A549 (cell line): ENCODE measurements around the gene ABCA4. TPM values are rescaled to one million over a fixed set of nuclear protein-coding genes. Genes with fewer than 3 reads are reported as not detected.

ENCODE experiments used
- ATAC-seq, 2 experiments: fragments of 200-7000 bp in 1 of 2; fragments of >200 bp in 1 of 2; cut with Nextera tagmentation in 1 of 2; cut with Tn5 transposase in 1 of 2; 3 replicates each; pipeline versions ENCODE4 v1.8.0 to v1.9.1; 2018 to 2020; ENCODE audit warnings: mild to moderate bottlenecking in 1 of 2, moderate library complexity in 1 of 2
- CTCF ChIA-PET: fragments of 300-600 bp; sonication (Branson Sonifier 250); formaldehyde crosslinking; extraction: SDS; loops from one replicate; lab custom pipeline; 2021; ENCODE audit warnings: antibody characterized with exemption, inconsistent platforms; lab: Yijun Ruan, JAX
- POLR2A ChIA-PET: fragments of 350-600 bp; formaldehyde crosslinking; extraction: SDS; loops from one replicate; lab custom pipeline; 2021; ENCODE audit warnings: antibody characterized with exemption, inconsistent platforms; lab: Yijun Ruan, JAX
- DNase-seq, 2 experiments: peaks; one replicate each; pipeline versions ENCODE4 v3.0.0 to v3.0.0-alpha.2; 2011 to 2016; ENCODE audit warnings: low read depth in 1 of 2, low spot score in 1 of 2
- FAIRE-seq: peaks from 2 replicates; lab custom pipeline; 2011; peaks lifted over from hg19 to GRCh38; lab: Jason Lieb, UNC
- H3K27ac ChIP-seq, 2 experiments: fragments of >200 bp; sonication (Bioruptor Twin); formaldehyde crosslinking; 3 replicates each; pipeline ENCODE4 v1.5.1; 2016 to 2017
- H3K4me1 ChIP-seq: fragments of >200 bp; sonication (Bioruptor Twin); formaldehyde crosslinking; 3 replicates; pipeline ENCODE4 v1.6.1; 2016
- H3K4me2 ChIP-seq: fragments of >200 bp; sonication (Bioruptor Twin); formaldehyde crosslinking; 3 replicates; pipeline ENCODE4 v1.6.1; 2016
- H3K4me3 ChIP-seq: fragments of >200 bp; sonication (Bioruptor Twin); formaldehyde crosslinking; 3 replicates; pipeline ENCODE4 v1.5.1; 2016
- H3K9me3 ChIP-seq: fragments of >200 bp; sonication (Bioruptor Twin); formaldehyde crosslinking; 3 replicates; pipeline ENCODE4 v1.6.1; 2016
- CEBPB ChIP-seq, 2 experiments: fragments of >200 bp in 1 of 2; sonication (Bioruptor Twin) in 1 of 2; formaldehyde crosslinking in 1 of 2; IDR thresholded peaks; 2 replicates each; pipeline ENCODE4 v1.6.1; 2012 to 2016
- CHD2 ChIP-seq: fragments of 150-350 bp; IDR thresholded peaks from 2 replicates; pipeline ENCODE4 v1.6.1; 2014; ENCODE audit warnings: low read length; ENCODE audit not compliant: partially characterized antibody
- EHF ChIP-seq: fragments of 250-450 bp; sonication (Bioruptor Pico); IDR thresholded peaks from 2 replicates; pipeline ENCODE4 v1.5.0; 2020; ENCODE audit warnings: mild to moderate bottlenecking
- ESRRA ChIP-seq: fragments of 150-350 bp; IDR thresholded peaks from 2 replicates; pipeline ENCODE4 v1.6.1; 2014; ENCODE audit warnings: mild to moderate bottlenecking, low read length, borderline replicate concordance
- HDAC2 ChIP-seq: fragments of 200-600 bp; sonication (generic); IDR thresholded peaks from 2 replicates; pipeline ENCODE4 v1.6.1; 2016
- HEYL ChIP-seq: fragments of 250-450 bp; sonication (Bioruptor Pico); IDR thresholded peaks from 2 replicates; pipeline ENCODE4 v1.8.0; 2021; ENCODE audit warnings: mild to moderate bottlenecking, moderate library complexity
- HOXB13 ChIP-seq: fragments of 250-450 bp; sonication (Bioruptor Pico); IDR thresholded peaks from 2 replicates; pipeline ENCODE4 v1.5.0; 2020; ENCODE audit warnings: low read depth, mild to moderate bottlenecking, moderate library complexity
- JUNB ChIP-seq: fragments of >200 bp; sonication (Bioruptor Twin); formaldehyde crosslinking; IDR thresholded peaks from 2 replicates; pipeline ENCODE4 v1.6.1; 2016
- MAFK ChIP-seq: fragments of 450-650 bp; IDR thresholded peaks from 2 replicates; pipeline ENCODE4 v1.6.1; 2014; ENCODE audit not compliant: partially characterized antibody
- MAZ ChIP-seq: fragments of 150-350 bp; IDR thresholded peaks from 2 replicates; pipeline ENCODE4 v1.6.1; 2014; ENCODE audit warnings: antibody characterized with exemption, low read depth, low read length, borderline replicate concordance
- MYC ChIP-seq: IDR thresholded peaks from 2 replicates; pipeline ENCODE4 v1.6.1; 2012; ENCODE audit warnings: mild to moderate bottlenecking, inconsistent platforms, low read length, improper control_type of control experiment, borderline replicate concordance
- POLR2A ChIP-seq: IDR thresholded peaks from 2 replicates; pipeline ENCODE4 v1.6.1; 2012; ENCODE audit warnings: mild to moderate bottlenecking, low read length
- RAD21 ChIP-seq, 2 experiments: fragments of >200 bp in 1 of 2; sonication (Bioruptor Twin) in 1 of 2; formaldehyde crosslinking in 1 of 2; IDR thresholded peaks in 1 of 2; conservative IDR thresholded peaks in 1 of 2; 2 replicates in 1 of 2; 3 replicates in 1 of 2; pipeline ENCODE4 v1.6.1; 2012 to 2018; ENCODE audit warnings: inconsistent platforms in 1 of 2
- RARB ChIP-seq: fragments of 250-450 bp; sonication (Bioruptor Pico); IDR thresholded peaks from 2 replicates; pipeline ENCODE4 v1.8.0; 2021; ENCODE audit warnings: mild to moderate bottlenecking, moderate library complexity
- RNF2 ChIP-seq: fragments of 200-600 bp; sonication (generic); IDR thresholded peaks from 2 replicates; pipeline ENCODE4 v1.6.1; 2016; ENCODE audit warnings: low read depth, mild to moderate bottlenecking, antibody characterized with exemption, moderate library complexity, borderline replicate concordance
- TFCP2L1 ChIP-seq: fragments of 250-450 bp; sonication (Bioruptor Pico); IDR thresholded peaks from 2 replicates; pipeline ENCODE4 v1.5.0; 2021; ENCODE audit warnings: mild to moderate bottlenecking
- ZNF302 ChIP-seq: fragments of 250-450 bp; sonication (Bioruptor Pico); IDR thresholded peaks from 2 replicates; pipeline ENCODE4 v1.9.0; 2021; ENCODE audit warnings: inconsistent platforms, mild to moderate bottlenecking, moderate library complexity
- WGBS: methylation state at CpG from one replicate; pipeline ENCODE4 v1.1.6; 2017; ENCODE audit errors: missing lambda C conversion rate; 5-methylcytosine and 5-hydroxymethylcytosine counted together
- polyA plus RNA-seq, 4 experiments: library from polyadenylated mRNA; depleted of rRNA in 3 of 4; stranded (reverse); fragments of >200 nt; fragmentation: RNase III in 1 of 4; extraction: RNeasy Plus Mini Kit Qiagen cat#74134 plus additional on column Dnase treatment in 1 of 4; gene quantifications; 2 replicates in 3 of 4; 3 replicates in 1 of 4; pipeline ENCODE4 v1.2.3, GENCODE V29; 2011 to 2017
- TF ChIP-seq, protein P1 (sequence below): IDR thresholded peaks from 2 replicates; pipeline ENCODE4 v1.6.1; 2012
- TF ChIP-seq, protein P2 (sequence below): IDR thresholded peaks from 2 replicates; pipeline ENCODE4 v1.6.1; 2012; ENCODE audit warnings: low read depth, borderline replicate concordance
- TF ChIP-seq, protein P3 (sequence below): fragments of 250-450 bp; sonication (Bioruptor Pico); IDR thresholded peaks from 2 replicates; pipeline ENCODE4 v1.5.0; 2021; ENCODE audit warnings: mild to moderate bottlenecking, moderate library complexity, borderline replicate concordance

The ABCA4 gene
- polyA plus RNA-seq, 2 of the 4 experiments (the other 2 are of a cell fraction), result 0.05 to 0.23 TPM

DNA sequence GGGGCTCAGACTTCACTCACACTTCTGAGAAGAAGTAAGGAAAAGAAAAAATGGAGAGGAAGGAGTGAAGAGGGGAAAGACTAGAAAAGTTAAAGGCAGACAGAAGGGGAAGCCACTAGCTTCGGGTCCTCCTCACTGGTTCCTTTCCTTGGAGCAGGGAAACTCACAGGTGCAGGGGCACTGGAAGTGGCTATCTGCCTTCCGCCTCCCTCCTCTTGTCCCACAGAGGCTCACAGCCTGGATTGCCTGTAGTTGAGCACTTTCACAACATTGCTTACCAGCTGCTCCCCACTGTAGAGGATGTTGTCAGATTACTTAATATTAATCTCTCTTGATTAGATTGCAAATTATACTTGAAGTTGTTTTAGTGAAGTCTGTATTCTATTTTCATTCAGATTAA is 21.6 kb upstream of the ABCA4 start (continued):
- TF ChIP-seq MAZ, result no peak
- TF ChIP-seq MAFK, result no peak
- no peak for TF ChIP-seq JUNB
- TF ChIP-seq, protein P1, sequence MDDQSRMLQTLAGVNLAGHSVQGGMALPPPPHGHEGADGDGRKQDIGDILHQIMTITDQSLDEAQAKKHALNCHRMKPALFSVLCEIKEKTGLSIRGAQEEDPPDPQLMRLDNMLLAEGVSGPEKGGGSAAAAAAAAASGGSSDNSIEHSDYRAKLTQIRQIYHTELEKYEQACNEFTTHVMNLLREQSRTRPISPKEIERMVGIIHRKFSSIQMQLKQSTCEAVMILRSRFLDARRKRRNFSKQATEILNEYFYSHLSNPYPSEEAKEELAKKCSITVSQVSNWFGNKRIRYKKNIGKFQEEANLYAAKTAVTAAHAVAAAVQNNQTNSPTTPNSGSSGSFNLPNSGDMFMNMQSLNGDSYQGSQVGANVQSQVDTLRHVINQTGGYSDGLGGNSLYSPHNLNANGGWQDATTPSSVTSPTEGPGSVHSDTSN, result no peak
- TF ChIP-seq RAD21 (conservative IDR thresholded peaks at IDR 0.05 in 1 of 2, IDR thresholded peaks at IDR 0.05 in 1 of 2), result no peak

- H3K9me3 ChIP-seq, result no peaks in the 10 kb centered on the region
- TF ChIP-seq TFCP2L1 (CRISPR knock-in tag) (no peak), POLR2A (no peak), ZNF302 (CRISPR knock-in tag) (no peak), MAZ (no peak), CHD2 (no peak)
- H3K4me3 ChIP-seq, result no peak overlapping the region
- peak overlapping the region in 1 of 2 experiments; percentile 17; a peak in 1 of 6 replicates for H3K27ac ChIP-seq
- FAIRE-seq, result no peak
- H3K4me1 ChIP-seq, result peaks cover 25% of the 10 kb centered on the region
- no peak for DNase-seq
- peak overlapping the region; percentile 24; the same call in 2 of the 3 replicates for H3K4me2 ChIP-seq
- POLR2A ChIA-PET, result no interaction called here
- no peak for ATAC-seq
- CTCF ChIA-PET, result interaction anchor here (1.0 to 1.4 kb wide), 2 partner anchors 97 to 193 kb away, joined by 3 to 4 read pairs; no protein-coding TSS in a partner anchor
- WGBS, result 11% methylated on average over 1 of the region's 1 CpG
Observed at GRCh38 chr1:94142022-94142421, 21.1 kb upstream of the ABCA4 start.

- Histone ChIP-seq H3K4me3 (no peak overlapping the region), H3K4me2 (no peak overlapping the region), H3K9me3 (peaks cover 4% of the 10 kb centered on the region; the same call in 2 of the 3 replicates), H3K4me1 (no peaks in the 10 kb centered on the region), H3K27ac (no peak overlapping the region)
- ChIA-PET CTCF (no interaction called here), POLR2A (no interaction called here)
- DNase-seq (no peak), ATAC-seq (no peak), FAIRE-seq (no peak)
- no peak for TF ChIP-seq ESRRA
- TF ChIP-seq HOXB13 (CRISPR knock-in tag), result no peak
- TF ChIP-seq, protein P2, sequence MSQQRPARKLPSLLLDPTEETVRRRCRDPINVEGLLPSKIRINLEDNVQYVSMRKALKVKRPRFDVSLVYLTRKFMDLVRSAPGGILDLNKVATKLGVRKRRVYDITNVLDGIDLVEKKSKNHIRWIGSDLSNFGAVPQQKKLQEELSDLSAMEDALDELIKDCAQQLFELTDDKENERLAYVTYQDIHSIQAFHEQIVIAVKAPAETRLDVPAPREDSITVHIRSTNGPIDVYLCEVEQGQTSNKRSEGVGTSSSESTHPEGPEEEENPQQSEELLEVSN, result no peak
- no peak for TF ChIP-seq EHF (CRISPR knock-in tag)
- no peak for TF ChIP-seq MYC
- TF ChIP-seq CEBPB (IDR thresholded peaks at IDR 0.05), result no peak
- no peak for TF ChIP-seq HEYL (CRISPR knock-in tag)
- no peak for TF ChIP-seq RARB (CRISPR knock-in tag)
- no peak for TF ChIP-seq HDAC2
- TF ChIP-seq, protein P3, sequence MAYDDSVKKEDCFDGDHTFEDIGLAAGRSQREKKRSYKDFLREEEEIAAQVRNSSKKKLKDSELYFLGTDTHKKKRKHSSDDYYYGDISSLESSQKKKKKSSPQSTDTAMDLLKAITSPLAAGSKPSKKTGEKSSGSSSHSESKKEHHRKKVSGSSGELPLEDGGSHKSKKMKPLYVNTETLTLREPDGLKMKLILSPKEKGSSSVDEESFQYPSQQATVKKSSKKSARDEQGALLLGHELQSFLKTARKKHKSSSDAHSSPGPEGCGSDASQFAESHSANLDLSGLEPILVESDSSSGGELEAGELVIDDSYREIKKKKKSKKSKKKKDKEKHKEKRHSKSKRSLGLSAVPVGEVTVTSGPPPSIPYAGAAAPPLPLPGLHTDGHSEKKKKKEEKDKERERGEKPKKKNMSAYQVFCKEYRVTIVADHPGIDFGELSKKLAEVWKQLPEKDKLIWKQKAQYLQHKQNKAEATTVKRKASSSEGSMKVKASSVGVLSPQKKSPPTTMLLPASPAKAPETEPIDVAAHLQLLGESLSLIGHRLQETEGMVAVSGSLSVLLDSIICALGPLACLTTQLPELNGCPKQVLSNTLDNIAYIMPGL (CRISPR knock-in tag), result no peak
- TF ChIP-seq RNF2, result no peak
- whole genome bisulfite sequencing, result 85% methylated on average over 5 of the region's 5 CpGs
Observed at GRCh38 chr1:94132111-94132510, 11.2 kb upstream of the ABCA4 start.
